Neural cell (in vitro differentiated cells): Measurements from ENCODE around the gene PLD2. TPM values are rescaled to one million over a fixed set of nuclear protein-coding genes. Genes with fewer than 3 reads are reported as not detected.

ENCODE experiments used
- H2AFZ ChIP-seq: fragments of 200-600, 300-800 bp; sonication (generic), shearing (Covaris generic); 2 replicates; pipeline ENCODE4 v1.6.0; 2014; ENCODE audit warnings: low read depth, mild to moderate bottlenecking, antibody characterized with exemption, low read length, moderate library complexity
- H3F3A ChIP-seq: fragments of 200-600 bp; shearing (Covaris generic); 2 replicates; pipeline ENCODE4 v1.6.1; 2016; ENCODE audit warnings: mild to moderate bottlenecking, moderate library complexity, mixed read lengths, antibody characterized with exemption, low read length; ENCODE audit not compliant: insufficient read depth, poor library complexity, severe bottlenecking
- H3K27ac ChIP-seq: fragments of 200-600, 300-800 bp; sonication (generic), shearing (Covaris generic); 2 replicates; pipeline ENCODE4 v1.5.1; 2014; ENCODE audit warnings: mild to moderate bottlenecking, low read length, moderate library complexity
- H3K27me3 ChIP-seq: fragments of 300-800, 200-600 bp; sonication (generic), shearing (Covaris generic); 2 replicates; pipeline ENCODE4 v1.6.0; 2014; ENCODE audit warnings: mild to moderate bottlenecking, low read depth, low read length, moderate library complexity; ENCODE audit not compliant: insufficient read depth
- H3K36me3 ChIP-seq: fragments of 300-800, 200-600 bp; sonication (generic), shearing (Covaris generic); 2 replicates; pipeline ENCODE4 v1.5.1; 2014; ENCODE audit warnings: mild to moderate bottlenecking, antibody characterized with exemption, low read length, moderate library complexity; ENCODE audit not compliant: insufficient read depth
- H3K4me2 ChIP-seq: fragments of 300-800, 200-600 bp; sonication (generic), shearing (Covaris generic); 2 replicates; pipeline ENCODE4 v1.6.0; 2014; ENCODE audit warnings: mild to moderate bottlenecking, low read length
- H3K4me3 ChIP-seq: fragments of 300-800, 200-600 bp; sonication (generic), shearing (Covaris generic); 2 replicates; pipeline ENCODE4 v1.5.1; 2014; ENCODE audit warnings: mild to moderate bottlenecking, low read length, moderate library complexity
- H3K79me2 ChIP-seq: fragments of 200-600 bp; shearing (Covaris generic); replicated peaks from 2 replicates; pipeline ENCODE4 v1.6.0; 2014; ENCODE audit warnings: mild to moderate bottlenecking, low read length, moderate library complexity; ENCODE audit not compliant: insufficient read depth
- H3K9ac ChIP-seq: fragments of 300-800, 200-600 bp; sonication (generic), shearing (Covaris generic); 2 replicates; pipeline ENCODE4 v1.6.1; 2016; ENCODE audit warnings: mild to moderate bottlenecking, low read length, mixed read lengths
- H3K9me2 ChIP-seq: fragments of 200-600 bp; shearing (Covaris generic); 2 replicates; pipeline ENCODE4 v1.6.1; 2016; ENCODE audit warnings: mild to moderate bottlenecking, low read length, mixed read lengths; ENCODE audit not compliant: insufficient read depth
- H3K9me3 ChIP-seq: fragments of 200-600, 300-800 bp; sonication (generic), shearing (Covaris generic); 2 replicates; pipeline ENCODE4 v1.6.1; 2016; ENCODE audit warnings: mild to moderate bottlenecking, mixed run types, low read length, moderate library complexity, mixed read lengths
- H4K20me1 ChIP-seq: fragments of 200-600 bp; shearing (Covaris generic); 2 replicates; pipeline ENCODE4 v1.6.1; 2016; ENCODE audit warnings: mild to moderate bottlenecking, mixed run types; ENCODE audit not compliant: insufficient read depth
- CTCF ChIP-seq: fragments of 450-650 bp; IDR thresholded peaks from 2 replicates; pipeline ENCODE4 v1.5.1; 2014; ENCODE audit warnings: antibody characterized with exemption, mild to moderate bottlenecking, moderate library complexity; ENCODE audit not compliant: poor library complexity, severe bottlenecking
- EP300 ChIP-seq: fragments of 450-650 bp; conservative IDR thresholded peaks from 2 replicates; pipeline ENCODE4 v1.6.1; 2014; ENCODE audit warnings: antibody characterized with exemption, mild to moderate bottlenecking, moderate library complexity; ENCODE audit not compliant: poor library complexity, severe bottlenecking
- EZH2 ChIP-seq: fragments of 200-600, 300-800 bp; shearing (Covaris generic), sonication (generic); IDR thresholded peaks from 2 replicates; pipeline ENCODE4 v1.6.1; 2014; ENCODE audit warnings: antibody characterized with exemption, low read length, borderline replicate concordance, mild to moderate bottlenecking; ENCODE audit not compliant: insufficient read depth, poor library complexity, severe bottlenecking
- MXI1 ChIP-seq: fragments of 450-650 bp; conservative IDR thresholded peaks from 2 replicates; pipeline ENCODE4 v1.6.1; 2014; ENCODE audit warnings: antibody characterized with exemption, mild to moderate bottlenecking; ENCODE audit not compliant: poor library complexity, severe bottlenecking
- POLR2AphosphoS5 ChIP-seq: IDR thresholded peaks from 2 replicates; pipeline ENCODE4 v1.6.1; 2012
- RAD21 ChIP-seq: fragments of 450-650 bp; conservative IDR thresholded peaks from 2 replicates; pipeline ENCODE4 v1.6.1; 2014; ENCODE audit warnings: antibody characterized with exemption, mild to moderate bottlenecking, moderate library complexity
- REST ChIP-seq: IDR thresholded peaks from 2 replicates; pipeline ENCODE4 v1.6.1; 2012; ENCODE audit warnings: borderline replicate concordance
- SMC3 ChIP-seq: fragments of 450-650 bp; conservative IDR thresholded peaks from 2 replicates; pipeline ENCODE4 v1.6.1; 2014; ENCODE audit warnings: antibody characterized with exemption, mild to moderate bottlenecking, moderate library complexity; ENCODE audit not compliant: poor library complexity
- TAF1 ChIP-seq: IDR thresholded peaks from 2 replicates; pipeline ENCODE4 v1.6.1; 2012; ENCODE audit warnings: low read depth
- polyA plus RNA-seq: library from polyadenylated mRNA; depleted of rRNA; stranded (reverse); fragments of >200 nt; gene quantifications from 2 replicates; pipeline ENCODE4 v1.2.3, GENCODE V29; 2014

Gene PLD2
- polyA plus RNA-seq, 1 donor from 2014 or later = 2.0 TPM

- H3K79me2 ChIP-seq = peaks cover 14% of the 10 kb centered on the region
- H3K4me3 ChIP-seq = no peak overlapping the region
- no peaks in the 10 kb centered on the region for H4K20me1 ChIP-seq
- H3K36me3 ChIP-seq = no peaks in the 10 kb centered on the region
- H2AFZ ChIP-seq = no peak overlapping the region
- H3K9ac ChIP-seq = no peak overlapping the region
- no peak overlapping the region for H3K4me2 ChIP-seq
- no peaks in the 10 kb centered on the region for H3K9me3 ChIP-seq
- no peaks in the 10 kb centered on the region for H3F3A ChIP-seq
- no peak for TF ChIP-seq POLR2AphosphoS5
- no peak for TF ChIP-seq EP300
- no peak for TF ChIP-seq RAD21
- TF ChIP-seq TAF1 = no peak
- TF ChIP-seq EZH2 = no peak
- TF ChIP-seq SMC3 = no peak
- no peak for TF ChIP-seq MXI1
- TF ChIP-seq CTCF = no peak
- no peak for TF ChIP-seq REST
- no peaks in the 10 kb centered on the region for H3K27me3 ChIP-seq
- no peak overlapping the region for H3K27ac ChIP-seq
- no peaks in the 10 kb centered on the region for H3K9me2 ChIP-seq
These were observed 6.3 kb upstream of the PLD2 start for GRCh38 chr17:4800462-4801196.

GRCh38 chr17:4802228-4802627 lies 4.7 kb upstream of the PLD2 start, which contains the start of gene C17orf114:
C17orf114 (minus strand) TSS chr17:4802328.
- H4K20me1 ChIP-seq = no peaks in the 10 kb centered on the region
- H3K9ac ChIP-seq = no peak within 1 kb of the TSS
- no peaks in the 10 kb centered on the region for H3K9me2 ChIP-seq
- H3K36me3 ChIP-seq = no peaks in the 10 kb centered on the region
- H2AFZ ChIP-seq = no peak within 1 kb of the TSS
- H3K79me2 ChIP-seq = peaks cover 2% of the 10 kb centered on the region
- H3K27ac ChIP-seq = no peak within 1 kb of the TSS
- no peak within 1 kb of the TSS for H3K4me3 ChIP-seq
- H3K27me3 ChIP-seq = peaks cover 7% of the 10 kb centered on the region
- no peak for TF ChIP-seq SMC3
- no peak for TF ChIP-seq MXI1
- TF ChIP-seq RAD21 = no peak
- no peak for TF ChIP-seq EZH2
- no peak for TF ChIP-seq CTCF
- no peak for TF ChIP-seq REST
- no peak for TF ChIP-seq TAF1
- no peak for TF ChIP-seq POLR2AphosphoS5
- no peak for TF ChIP-seq EP300
- no peaks in the 10 kb centered on the region for H3F3A ChIP-seq
- H3K9me3 ChIP-seq = no peaks in the 10 kb centered on the region
- no peak within 1 kb of the TSS for H3K4me2 ChIP-seq
